ENCODE results near the gene HSFX3.
"Not testable (repeated sequence)": the region's sequence is repeated elsewhere in the genome, so short reads cannot be mapped to it uniquely, and the experiment has no call there.

HSFX3 gene

GRCh38 chrX:149549701-149550100 is at the start of gene HSFX3:
Gene HSFX3 (minus strand): TSS chrX:149549924. CDS start chrX:149549852, 72 bp downstream.
- DNase-seq, result not testable (repeated sequence)

GRCh38 chrX:149598603-149599002 is 48.9 kb upstream of the HSFX3 start:
- not testable (repeated sequence) for DNase-seq

GRCh38 chrX:149595943-149596342 is 46.2 kb upstream of the HSFX3 start:
- not testable (repeated sequence) for DNase-seq

GRCh38 chrX:149595214-149595613 is 45.5 kb upstream of the HSFX3 start, which contains the start of gene HSFX2:
Gene HSFX2 (minus strand): TSS chrX:149595314. CDS start chrX:149594700, 614 bp downstream.
- DNase-seq, result not testable (repeated sequence)

- not testable (repeated sequence) for DNase-seq
These were observed 41.3 kb upstream of the HSFX3 start for GRCh38 chrX:149590993-149591392.

- DNase-seq, result not testable (repeated sequence)
These were observed 37.6 kb upstream of the HSFX3 start, which contains the start of gene MAGEA9B for GRCh38 chrX:149587359-149587758. Gene MAGEA9B (minus strand): TSS chrX:149587459. CDS start chrX:149583179, 4,280 bp downstream.

- DNase-seq, result not testable (repeated sequence)
These were observed 35.9 kb upstream of the HSFX3 start for GRCh38 chrX:149585631-149586030.

GRCh38 chrX:149573456-149573855 is 23.7 kb upstream of the HSFX3 start:
- not testable (repeated sequence) for DNase-seq

- DNase-seq, result no peak
These were observed 23.0 kb upstream of the HSFX3 start for GRCh38 chrX:149572743-149573142.

GRCh38 chrX:149571770-149572169 is 22.0 kb upstream of the HSFX3 start:
- DNase-seq, result no peak

- no peak for DNase-seq
These were observed 20.9 kb upstream of the HSFX3 start for GRCh38 chrX:149570668-149571067.

GRCh38 chrX:149569770-149570169 is 20.0 kb upstream of the HSFX3 start:
- no peak for DNase-seq

GRCh38 chrX:149568701-149569296 is 19.1 kb upstream of the HSFX3 start:
- no peak for DNase-seq

GRCh38 chrX:149567621-149568417 is 18.1 kb upstream of the HSFX3 start:
- DNase-seq, result no peak

- no peak for DNase-seq
These were observed 13.6 kb upstream of the HSFX3 start for GRCh38 chrX:149563359-149563758.

GRCh38 chrX:149555251-149555650 is 5.5 kb upstream of the HSFX3 start:
- not testable (repeated sequence) for DNase-seq

- not testable (repeated sequence) for DNase-seq
These were observed 2.2 kb upstream of the HSFX3 start for GRCh38 chrX:149551939-149552248.

- DNase-seq, result not testable (repeated sequence)
These were observed 1.7 kb upstream of the HSFX3 start for GRCh38 chrX:149551245-149551938.

- DNase-seq, result not testable (repeated sequence)
These were observed 730 bp upstream of the HSFX3 start for GRCh38 chrX:149550454-149550853.

GRCh38 chrX:149547782-149548181 is 1.9 kb downstream of the HSFX3 start:
- not testable (repeated sequence) for DNase-seq

- DNase-seq, result not testable (repeated sequence)
These were observed 2.8 kb downstream of the HSFX3 start for GRCh38 chrX:149546962-149547361.

- DNase-seq, result peak; percentile 13 to 29
These were observed 3.9 kb downstream of the HSFX3 start for GRCh38 chrX:149545545-149546543.

Measured in NCI-H526 (cell line).